MM.1S (cell line): ENCODE results near the gene DFFB.

Experiments
- DNase-seq: peaks from one replicate; pipeline ENCODE4 v3.0.0-alpha.2; 2015
- H2AFZ ChIP-seq: fragments of 300-600 bp; sonication (generic); 2 replicates; pipeline ENCODE4 v1.6.0; 2016; ENCODE audit warnings: antibody characterized with exemption, low read length
- H3F3A ChIP-seq: fragments of 300-600 bp; sonication (generic); 2 replicates; pipeline ENCODE4 v1.6.1; 2016; ENCODE audit warnings: mild to moderate bottlenecking, antibody characterized with exemption, low read length, moderate library complexity, mixed read lengths; ENCODE audit not compliant: insufficient read depth
- H3K27ac ChIP-seq: fragments of 300-600 bp; sonication (generic); 2 replicates; pipeline ENCODE4 v1.5.1; 2016; ENCODE audit warnings: mild to moderate bottlenecking, low read length
- H3K27me3 ChIP-seq: fragments of 300-600 bp; sonication (generic); replicated peaks from 2 replicates; pipeline ENCODE4 v1.6.0; 2016; ENCODE audit warnings: low read length; ENCODE audit not compliant: insufficient read depth
- H3K36me3 ChIP-seq: fragments of 300-600 bp; sonication (generic); replicated peaks from 2 replicates; pipeline ENCODE4 v1.6.1; 2016; ENCODE audit warnings: mild to moderate bottlenecking, low read length, mixed read lengths; ENCODE audit not compliant: insufficient read depth
- H3K4me1 ChIP-seq: fragments of 300-600 bp; sonication (generic); 2 replicates; pipeline ENCODE4 v1.6.1; 2016; ENCODE audit warnings: low read length, mixed read lengths
- H3K4me2 ChIP-seq: fragments of 300-600 bp; sonication (generic); 2 replicates; pipeline ENCODE4 v1.6.0; 2016; ENCODE audit warnings: low read depth, low read length
- H3K4me3 ChIP-seq: fragments of 300-600 bp; sonication (generic); 2 replicates; pipeline ENCODE4 v1.5.1; 2016; ENCODE audit warnings: low read length, mixed read lengths
- H3K79me2 ChIP-seq: fragments of 300-600 bp; sonication (generic); 2 replicates; pipeline ENCODE4 v1.6.1; 2016; ENCODE audit warnings: mixed run types, low read length, mixed read lengths
- H3K9ac ChIP-seq: fragments of 300-600 bp; sonication (generic); 2 replicates; pipeline ENCODE4 v1.6.1; 2016; ENCODE audit warnings: low read length, mixed read lengths
- H3K9me2 ChIP-seq: fragments of 300-600 bp; sonication (generic); replicated peaks from 2 replicates; pipeline ENCODE4 v1.6.1; 2016; ENCODE audit warnings: mild to moderate bottlenecking, low read length, mixed read lengths; ENCODE audit not compliant: insufficient read depth
- H3K9me3 ChIP-seq: fragments of 300-600 bp; sonication (generic); replicated peaks from 2 replicates; pipeline ENCODE4 v1.6.1; 2016; ENCODE audit warnings: mild to moderate bottlenecking, low read length, mixed read lengths; ENCODE audit not compliant: insufficient read depth
- H4K20me1 ChIP-seq: fragments of 300-600 bp; sonication (generic); 2 replicates; pipeline ENCODE4 v1.6.1; 2016; ENCODE audit warnings: mild to moderate bottlenecking, low read length, moderate library complexity, mixed read lengths; ENCODE audit not compliant: insufficient read depth
- CTCF ChIP-seq: fragments of 300-600 bp; sonication (generic); IDR thresholded peaks from 2 replicates; pipeline ENCODE4 v1.5.1; 2016; ENCODE audit warnings: antibody characterized with exemption, low read length, mixed read lengths
- EZH2 ChIP-seq: fragments of 300-600 bp; sonication (generic); optimal IDR thresholded peaks from 2 replicates; pipeline ENCODE3; 2017; ENCODE audit warnings: low read depth, mild to moderate bottlenecking, antibody characterized with exemption, low read length, mixed read lengths
- EZH2phosphoT487 ChIP-seq: fragments of 300-600 bp; sonication (generic); IDR thresholded peaks from 2 replicates; pipeline ENCODE4 v1.6.1; 2018; ENCODE audit warnings: antibody characterized with exemption, low read length

DFFB gene

GRCh38 chr1:3858231-3858981 is 1.1 kb downstream of the DFFB start:
- DNase-seq, result no peak
- H3K27ac ChIP-seq, result peak overlapping the region; percentile 50; the same call in 1 of the 2 replicates
- H3K9ac ChIP-seq, result peak overlapping the region; percentile 61; the same call in 1 of the 2 replicates
- no peaks in the 10 kb centered on the region for H3K9me2 ChIP-seq
- no peaks in the 10 kb centered on the region for H4K20me1 ChIP-seq
- H3K27me3 ChIP-seq, result no peaks in the 10 kb centered on the region
- no peak for TF ChIP-seq CTCF
- no peak for TF ChIP-seq EZH2
- TF ChIP-seq EZH2phosphoT487, result no peak
- H3K4me2 ChIP-seq, result peak overlapping the region; percentile 96
- H3K79me2 ChIP-seq, result peaks cover 45% of the 10 kb centered on the region
- H3K36me3 ChIP-seq, result no peaks in the 10 kb centered on the region
- H3K4me3 ChIP-seq, result peak overlapping the region; percentile 80
- peak overlapping the region; percentile 80 for H2AFZ ChIP-seq
- H3K9me3 ChIP-seq, result no peaks in the 10 kb centered on the region
- H3F3A ChIP-seq, result peaks cover 5% of the 10 kb centered on the region; the same call in 1 of the 2 replicates
- peaks cover 7% of the 10 kb centered on the region; the same call in 1 of the 2 replicates for H3K4me1 ChIP-seq

- no peak for TF ChIP-seq CTCF
- no peak for TF ChIP-seq EZH2phosphoT487
- TF ChIP-seq EZH2, result no peak
- Histone ChIP-seq H3K9me3 (no peaks in the 10 kb centered on the region), H4K20me1 (no peaks in the 10 kb centered on the region), H3F3A (no peaks in the 10 kb centered on the region), H3K4me1 (peaks cover 4% of the 10 kb centered on the region; the same call in 1 of the 2 replicates), H3K79me2 (peaks cover 10% of the 10 kb centered on the region), H3K9me2 (no peaks in the 10 kb centered on the region), H3K9ac (no peak overlapping the region), H3K27me3 (no peaks in the 10 kb centered on the region), H2AFZ (no peak overlapping the region), H3K4me3 (no peak overlapping the region), H3K4me2 (no peak overlapping the region), H3K36me3 (no peaks in the 10 kb centered on the region), H3K27ac (no peak overlapping the region)
- no peak for DNase-seq
Measured at GRCh38 chr1:3863231-3863935, 6.1 kb downstream of the DFFB start.

GRCh38 chr1:3864884-3865283 is 7.6 kb downstream of the DFFB start:
- H3K79me2 ChIP-seq, result no peaks in the 10 kb centered on the region
- H3K27me3 ChIP-seq, result no peaks in the 10 kb centered on the region
- no peaks in the 10 kb centered on the region for H3K9me3 ChIP-seq
- H3K4me1 ChIP-seq, result no peaks in the 10 kb centered on the region
- H3K4me3 ChIP-seq, result no peak overlapping the region
- no peak overlapping the region for H2AFZ ChIP-seq
- no peak overlapping the region for H3K4me2 ChIP-seq
- no peak for DNase-seq
- no peaks in the 10 kb centered on the region for H3F3A ChIP-seq
- TF ChIP-seq CTCF (no peak), EZH2 (no peak), EZH2phosphoT487 (no peak)
- H3K36me3 ChIP-seq, result no peaks in the 10 kb centered on the region
- H3K9me2 ChIP-seq, result no peaks in the 10 kb centered on the region
- no peak overlapping the region for H3K27ac ChIP-seq
- no peaks in the 10 kb centered on the region for H4K20me1 ChIP-seq
- H3K9ac ChIP-seq, result no peak overlapping the region
